Measurements from ENCODE around the gene TRPV3. TPM values are rescaled to one million over a fixed set of nuclear protein-coding genes. Genes with fewer than 3 reads are reported as not detected.

TRPV3 gene
- total and polyA plus RNA-seq, 4 donors, result 0.04 to 0.38 (median 0.26) TPM

DNA sequence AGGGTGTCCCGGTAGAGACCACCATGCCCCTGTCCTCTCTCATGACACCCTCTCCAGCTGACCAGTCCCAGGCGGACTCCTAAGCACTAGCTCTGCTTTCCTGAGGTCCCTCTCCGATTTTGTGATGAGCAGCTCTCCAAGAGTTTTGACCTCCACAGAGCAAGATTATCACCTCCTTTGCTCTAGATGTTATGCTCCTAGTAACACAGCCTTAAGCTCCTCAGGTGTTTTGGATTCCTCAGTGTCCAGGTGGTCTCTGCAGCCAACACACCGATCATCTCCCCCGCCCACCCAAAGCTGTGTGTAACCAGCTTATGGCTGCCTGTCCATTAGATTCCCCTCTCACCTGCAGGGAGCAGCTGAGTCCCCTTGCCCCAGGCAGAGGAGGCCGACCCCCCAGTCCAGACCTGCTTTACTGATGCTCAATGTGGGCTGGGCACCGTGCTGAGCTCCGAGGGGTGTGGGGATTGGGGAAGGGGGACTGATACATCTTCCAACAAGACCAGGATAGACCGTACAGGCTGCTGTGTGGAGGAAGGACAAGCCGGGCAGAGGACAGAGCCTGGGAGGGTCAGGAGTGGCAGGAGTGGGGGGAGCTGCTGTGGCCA lies 2.3 kb downstream of the TRPV3 start:
- H3K27me3 ChIP-seq (ENCODE audit: control insufficient read depth in 4 of 4, insufficient read depth in 4 of 4, low read length in 3 of 4), result no peaks in the 10 kb centered on the region
- H3K4me1 ChIP-seq (ENCODE audit: control insufficient read depth in 4 of 4, insufficient read depth in 4 of 4, low read length in 3 of 4), result no peaks in the 10 kb centered on the region
- H3K9ac ChIP-seq (ENCODE audit: low read depth in 1 of 2, low read length in 2 of 2), result no peak overlapping the region
- no peaks in the 10 kb centered on the region for H3K9me3 ChIP-seq (ENCODE audit: control insufficient read depth in 4 of 4, low read length in 3 of 4)
- no peaks in the 10 kb centered on the region for H3K36me3 ChIP-seq (ENCODE audit: control insufficient read depth in 4 of 4, insufficient read depth in 3 of 4, low read depth in 1 of 4, low read length in 3 of 4)
- no peak for TF ChIP-seq YY1 (IDR thresholded peaks at IDR 0.05)
- TF ChIP-seq, protein P1, sequence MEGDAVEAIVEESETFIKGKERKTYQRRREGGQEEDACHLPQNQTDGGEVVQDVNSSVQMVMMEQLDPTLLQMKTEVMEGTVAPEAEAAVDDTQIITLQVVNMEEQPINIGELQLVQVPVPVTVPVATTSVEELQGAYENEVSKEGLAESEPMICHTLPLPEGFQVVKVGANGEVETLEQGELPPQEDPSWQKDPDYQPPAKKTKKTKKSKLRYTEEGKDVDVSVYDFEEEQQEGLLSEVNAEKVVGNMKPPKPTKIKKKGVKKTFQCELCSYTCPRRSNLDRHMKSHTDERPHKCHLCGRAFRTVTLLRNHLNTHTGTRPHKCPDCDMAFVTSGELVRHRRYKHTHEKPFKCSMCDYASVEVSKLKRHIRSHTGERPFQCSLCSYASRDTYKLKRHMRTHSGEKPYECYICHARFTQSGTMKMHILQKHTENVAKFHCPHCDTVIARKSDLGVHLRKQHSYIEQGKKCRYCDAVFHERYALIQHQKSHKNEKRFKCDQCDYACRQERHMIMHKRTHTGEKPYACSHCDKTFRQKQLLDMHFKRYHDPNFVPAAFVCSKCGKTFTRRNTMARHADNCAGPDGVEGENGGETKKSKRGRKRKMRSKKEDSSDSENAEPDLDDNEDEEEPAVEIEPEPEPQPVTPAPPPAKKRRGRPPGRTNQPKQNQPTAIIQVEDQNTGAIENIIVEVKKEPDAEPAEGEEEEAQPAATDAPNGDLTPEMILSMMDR (IDR thresholded peaks at IDR 0.05; ENCODE audit: low read depth, low read length, missing input control), result no peak
- no peak for TF ChIP-seq HNF4A (conservative IDR thresholded peaks at IDR 0.05)
- H3K27ac ChIP-seq (ENCODE audit: low read depth in 1 of 2, low read length in 2 of 2), result no peak overlapping the region
- 87% methylated on average over 10 of the region's 10 CpGs for WGBS
- no peak overlapping the region for H3K4me3 ChIP-seq (ENCODE audit: low read depth in 1 of 3, low read length in 3 of 3)
- DNase-seq (ENCODE audit: low spot score), result no peak

DNA sequence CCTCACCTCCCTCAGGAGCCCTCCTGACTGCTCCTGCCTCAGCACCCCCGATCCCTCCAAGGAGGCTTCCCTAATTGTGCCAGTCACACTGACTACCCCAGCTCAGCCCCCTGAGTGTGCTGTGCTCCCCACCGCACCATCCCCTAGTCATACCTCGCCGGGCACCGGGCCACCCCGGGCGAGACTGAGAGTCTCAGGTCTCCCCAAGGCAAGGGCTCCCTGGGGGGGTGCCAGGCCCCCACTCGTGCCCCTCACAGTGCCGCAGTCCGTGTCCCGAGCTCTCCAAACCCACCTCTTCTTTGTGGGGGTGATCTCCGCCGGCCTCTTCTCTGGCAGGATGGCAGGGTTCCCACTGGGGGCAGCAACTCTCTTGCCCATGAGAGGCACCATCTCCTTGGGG lies 3.2 kb downstream of the TRPV3 start:
- Histone ChIP-seq H3K36me3 (ENCODE audit: control insufficient read depth in 4 of 4, insufficient read depth in 3 of 4, low read depth in 1 of 4, low read length in 3 of 4) (no peaks in the 10 kb centered on the region), H3K27ac (ENCODE audit: low read depth in 1 of 2, low read length in 2 of 2) (no peak overlapping the region), H3K4me3 (ENCODE audit: low read depth in 1 of 3, low read length in 3 of 3) (no peak overlapping the region), H3K4me1 (ENCODE audit: control insufficient read depth in 4 of 4, insufficient read depth in 4 of 4, low read length in 3 of 4) (no peaks in the 10 kb centered on the region), H3K27me3 (ENCODE audit: control insufficient read depth in 4 of 4, insufficient read depth in 4 of 4, low read length in 3 of 4) (no peaks in the 10 kb centered on the region), H3K9ac (ENCODE audit: low read depth in 1 of 2, low read length in 2 of 2) (no peak overlapping the region), H3K9me3 (ENCODE audit: control insufficient read depth in 4 of 4, low read length in 3 of 4) (no peaks in the 10 kb centered on the region)
- TF ChIP-seq YY1 (IDR thresholded peaks at IDR 0.05) (no peak), FOXA2 (IDR thresholded peaks at IDR 0.05) (no peak), RAD21 (IDR thresholded peaks at IDR 0.05) (no peak), SP1 (IDR thresholded peaks at IDR 0.05) (no peak), FOXA1 (IDR thresholded peaks at IDR 0.05) (no peak), EGR1 (IDR thresholded peaks at IDR 0.05; ENCODE audit: low read depth in 2 of 2) (no peak), RXRA (IDR thresholded peaks at IDR 0.05) (no peak), JUND (IDR thresholded peaks at IDR 0.05) (no peak), HNF4A (conservative IDR thresholded peaks at IDR 0.05) (no peak)
- TF ChIP-seq, protein P2, sequence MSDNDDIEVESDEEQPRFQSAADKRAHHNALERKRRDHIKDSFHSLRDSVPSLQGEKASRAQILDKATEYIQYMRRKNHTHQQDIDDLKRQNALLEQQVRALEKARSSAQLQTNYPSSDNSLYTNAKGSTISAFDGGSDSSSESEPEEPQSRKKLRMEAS (IDR thresholded peaks at IDR 0.05), result no peak
- TF ChIP-seq, protein P3, sequence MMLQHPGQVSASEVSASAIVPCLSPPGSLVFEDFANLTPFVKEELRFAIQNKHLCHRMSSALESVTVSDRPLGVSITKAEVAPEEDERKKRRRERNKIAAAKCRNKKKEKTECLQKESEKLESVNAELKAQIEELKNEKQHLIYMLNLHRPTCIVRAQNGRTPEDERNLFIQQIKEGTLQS (IDR thresholded peaks at IDR 0.05), result no peak
- TF ChIP-seq, protein P4, sequence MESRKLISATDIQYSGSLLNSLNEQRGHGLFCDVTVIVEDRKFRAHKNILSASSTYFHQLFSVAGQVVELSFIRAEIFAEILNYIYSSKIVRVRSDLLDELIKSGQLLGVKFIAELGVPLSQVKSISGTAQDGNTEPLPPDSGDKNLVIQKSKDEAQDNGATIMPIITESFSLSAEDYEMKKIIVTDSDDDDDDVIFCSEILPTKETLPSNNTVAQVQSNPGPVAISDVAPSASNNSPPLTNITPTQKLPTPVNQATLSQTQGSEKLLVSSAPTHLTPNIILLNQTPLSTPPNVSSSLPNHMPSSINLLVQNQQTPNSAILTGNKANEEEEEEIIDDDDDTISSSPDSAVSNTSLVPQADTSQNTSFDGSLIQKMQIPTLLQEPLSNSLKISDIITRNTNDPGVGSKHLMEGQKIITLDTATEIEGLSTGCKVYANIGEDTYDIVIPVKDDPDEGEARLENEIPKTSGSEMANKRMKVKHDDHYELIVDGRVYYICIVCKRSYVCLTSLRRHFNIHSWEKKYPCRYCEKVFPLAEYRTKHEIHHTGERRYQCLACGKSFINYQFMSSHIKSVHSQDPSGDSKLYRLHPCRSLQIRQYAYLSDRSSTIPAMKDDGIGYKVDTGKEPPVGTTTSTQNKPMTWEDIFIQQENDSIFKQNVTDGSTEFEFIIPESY (IDR thresholded peaks at IDR 0.05), result no peak
- TF ChIP-seq, protein P5, sequence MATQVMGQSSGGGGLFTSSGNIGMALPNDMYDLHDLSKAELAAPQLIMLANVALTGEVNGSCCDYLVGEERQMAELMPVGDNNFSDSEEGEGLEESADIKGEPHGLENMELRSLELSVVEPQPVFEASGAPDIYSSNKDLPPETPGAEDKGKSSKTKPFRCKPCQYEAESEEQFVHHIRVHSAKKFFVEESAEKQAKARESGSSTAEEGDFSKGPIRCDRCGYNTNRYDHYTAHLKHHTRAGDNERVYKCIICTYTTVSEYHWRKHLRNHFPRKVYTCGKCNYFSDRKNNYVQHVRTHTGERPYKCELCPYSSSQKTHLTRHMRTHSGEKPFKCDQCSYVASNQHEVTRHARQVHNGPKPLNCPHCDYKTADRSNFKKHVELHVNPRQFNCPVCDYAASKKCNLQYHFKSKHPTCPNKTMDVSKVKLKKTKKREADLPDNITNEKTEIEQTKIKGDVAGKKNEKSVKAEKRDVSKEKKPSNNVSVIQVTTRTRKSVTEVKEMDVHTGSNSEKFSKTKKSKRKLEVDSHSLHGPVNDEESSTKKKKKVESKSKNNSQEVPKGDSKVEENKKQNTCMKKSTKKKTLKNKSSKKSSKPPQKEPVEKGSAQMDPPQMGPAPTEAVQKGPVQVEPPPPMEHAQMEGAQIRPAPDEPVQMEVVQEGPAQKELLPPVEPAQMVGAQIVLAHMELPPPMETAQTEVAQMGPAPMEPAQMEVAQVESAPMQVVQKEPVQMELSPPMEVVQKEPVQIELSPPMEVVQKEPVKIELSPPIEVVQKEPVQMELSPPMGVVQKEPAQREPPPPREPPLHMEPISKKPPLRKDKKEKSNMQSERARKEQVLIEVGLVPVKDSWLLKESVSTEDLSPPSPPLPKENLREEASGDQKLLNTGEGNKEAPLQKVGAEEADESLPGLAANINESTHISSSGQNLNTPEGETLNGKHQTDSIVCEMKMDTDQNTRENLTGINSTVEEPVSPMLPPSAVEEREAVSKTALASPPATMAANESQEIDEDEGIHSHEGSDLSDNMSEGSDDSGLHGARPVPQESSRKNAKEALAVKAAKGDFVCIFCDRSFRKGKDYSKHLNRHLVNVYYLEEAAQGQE (IDR thresholded peaks at IDR 0.05), result no peak
- DNase-seq (ENCODE audit: low spot score), result no peak
- WGBS, result 90% methylated on average over 13 of the region's 13 CpGs
